K562 (cell line): ENCODE data around the gene HLA-DRB5.

ENCODE experiments used
- EZH2 ChIP-seq: IDR thresholded peaks from 2 replicates; pipeline ENCODE4 v1.6.1; 2012; ENCODE audit warnings: low read depth, mild to moderate bottlenecking, inconsistent platforms, low read length, borderline replicate concordance
- FOXK2 ChIP-seq, 2 experiments: fragments of 450-650 bp; IDR thresholded peaks in 1 of 2; conservative IDR thresholded peaks in 1 of 2; 2 replicates each; pipeline ENCODE4 v1.6.1; 2016; ENCODE audit warnings: low read depth in 2 of 2, mild to moderate bottlenecking in 1 of 2
- KAT8 ChIP-seq: fragments of 450-650 bp; IDR thresholded peaks from 2 replicates; pipeline ENCODE4 v1.6.1; 2016; ENCODE audit warnings: low read depth, mild to moderate bottlenecking
- UBTF ChIP-seq, 2 experiments: IDR thresholded peaks; 2 replicates each; pipeline ENCODE4 v1.6.1; 2012; ENCODE audit warnings: improper control_type of control experiment in 2 of 2, low read depth in 2 of 2, low read length in 2 of 2, borderline replicate concordance in 1 of 2
- TF ChIP-seq, protein P1 (sequence below): fragments of 450-650 bp; formaldehyde crosslinking; IDR thresholded peaks from 2 replicates; pipeline ENCODE4 v1.4.0; 2022; ENCODE audit warnings: missing genetic modification characterization

GRCh38 chr6:32475392-32476206 lies 54.5 kb downstream of the HLA-DRB5 start:
- TF ChIP-seq, protein P1, sequence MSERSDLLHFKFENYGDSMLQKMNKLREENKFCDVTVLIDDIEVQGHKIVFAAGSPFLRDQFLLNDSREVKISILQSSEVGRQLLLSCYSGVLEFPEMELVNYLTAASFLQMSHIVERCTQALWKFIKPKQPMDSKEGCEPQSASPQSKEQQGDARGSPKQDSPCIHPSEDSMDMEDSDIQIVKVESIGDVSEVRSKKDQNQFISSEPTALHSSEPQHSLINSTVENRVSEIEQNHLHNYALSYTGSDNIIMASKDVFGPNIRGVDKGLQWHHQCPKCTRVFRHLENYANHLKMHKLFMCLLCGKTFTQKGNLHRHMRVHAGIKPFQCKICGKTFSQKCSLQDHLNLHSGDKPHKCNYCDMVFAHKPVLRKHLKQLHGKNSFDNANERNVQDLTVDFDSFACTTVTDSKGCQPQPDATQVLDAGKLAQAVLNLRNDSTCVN, result no peak
- TF ChIP-seq KAT8, result no peak
- TF ChIP-seq EZH2, result no peak
- no peak for TF ChIP-seq UBTF (IDR thresholded peaks at IDR 0.05; ENCODE audit: borderline replicate concordance in 1 of 2, low read depth in 2 of 2, low read length in 2 of 2)
- TF ChIP-seq FOXK2 (conservative IDR thresholded peaks at IDR 0.05 in 1 of 2, IDR thresholded peaks at IDR 0.05 in 1 of 2; ENCODE audit: low read depth in 2 of 2), result no peak
